ENCODE measurements around the gene CPSF4L. TPM values are rescaled to one million over a fixed set of nuclear protein-coding genes. Genes with fewer than 3 reads are reported as not detected.

Gene CPSF4L
- total RNA-seq, 1 donor from 2014 or later = not detected

DNA sequence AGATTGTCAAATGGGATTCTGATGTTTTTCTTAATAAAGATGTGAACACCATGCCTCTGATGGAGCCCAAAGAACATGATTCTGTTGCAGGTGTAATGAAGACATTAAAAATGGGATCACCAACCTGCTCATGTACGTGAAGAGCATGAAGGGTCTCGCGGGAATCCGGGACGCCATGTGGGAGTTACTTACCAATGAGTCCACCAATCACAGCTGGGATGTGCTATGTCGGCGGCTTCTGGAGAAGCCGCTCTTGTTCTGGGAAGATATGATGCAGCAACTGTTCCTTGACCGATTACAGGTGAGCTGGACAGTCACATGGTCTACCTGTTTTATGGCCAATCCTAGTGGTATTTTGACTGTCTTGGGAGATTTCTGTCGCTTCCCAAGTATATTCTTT lies 61.2 kb downstream of the CPSF4L start:
- Mint-ChIP-seq H3K27me3 (ENCODE audit: unreplicated experiment) (peaks cover 3% of the 10 kb centered on the region), H3K9me3 (ENCODE audit: unreplicated experiment) (no peaks in the 10 kb centered on the region), H3K4me1 (ENCODE audit: unreplicated experiment) (peaks cover 7% of the 10 kb centered on the region), H3K27ac (ENCODE audit: unreplicated experiment) (no peak overlapping the region), H3K4me3 (ENCODE audit: unreplicated experiment) (no peak overlapping the region), H3K36me3 (ENCODE audit: low read depth, unreplicated experiment) (peaks cover 40% of the 10 kb centered on the region)
- TF ChIP-seq, protein P1, sequence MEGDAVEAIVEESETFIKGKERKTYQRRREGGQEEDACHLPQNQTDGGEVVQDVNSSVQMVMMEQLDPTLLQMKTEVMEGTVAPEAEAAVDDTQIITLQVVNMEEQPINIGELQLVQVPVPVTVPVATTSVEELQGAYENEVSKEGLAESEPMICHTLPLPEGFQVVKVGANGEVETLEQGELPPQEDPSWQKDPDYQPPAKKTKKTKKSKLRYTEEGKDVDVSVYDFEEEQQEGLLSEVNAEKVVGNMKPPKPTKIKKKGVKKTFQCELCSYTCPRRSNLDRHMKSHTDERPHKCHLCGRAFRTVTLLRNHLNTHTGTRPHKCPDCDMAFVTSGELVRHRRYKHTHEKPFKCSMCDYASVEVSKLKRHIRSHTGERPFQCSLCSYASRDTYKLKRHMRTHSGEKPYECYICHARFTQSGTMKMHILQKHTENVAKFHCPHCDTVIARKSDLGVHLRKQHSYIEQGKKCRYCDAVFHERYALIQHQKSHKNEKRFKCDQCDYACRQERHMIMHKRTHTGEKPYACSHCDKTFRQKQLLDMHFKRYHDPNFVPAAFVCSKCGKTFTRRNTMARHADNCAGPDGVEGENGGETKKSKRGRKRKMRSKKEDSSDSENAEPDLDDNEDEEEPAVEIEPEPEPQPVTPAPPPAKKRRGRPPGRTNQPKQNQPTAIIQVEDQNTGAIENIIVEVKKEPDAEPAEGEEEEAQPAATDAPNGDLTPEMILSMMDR (IDR thresholded peaks at IDR 0.05; ENCODE audit: unreplicated experiment) = no peak
- DNase-seq (ENCODE audit: low spot score) = no peak

DNA sequence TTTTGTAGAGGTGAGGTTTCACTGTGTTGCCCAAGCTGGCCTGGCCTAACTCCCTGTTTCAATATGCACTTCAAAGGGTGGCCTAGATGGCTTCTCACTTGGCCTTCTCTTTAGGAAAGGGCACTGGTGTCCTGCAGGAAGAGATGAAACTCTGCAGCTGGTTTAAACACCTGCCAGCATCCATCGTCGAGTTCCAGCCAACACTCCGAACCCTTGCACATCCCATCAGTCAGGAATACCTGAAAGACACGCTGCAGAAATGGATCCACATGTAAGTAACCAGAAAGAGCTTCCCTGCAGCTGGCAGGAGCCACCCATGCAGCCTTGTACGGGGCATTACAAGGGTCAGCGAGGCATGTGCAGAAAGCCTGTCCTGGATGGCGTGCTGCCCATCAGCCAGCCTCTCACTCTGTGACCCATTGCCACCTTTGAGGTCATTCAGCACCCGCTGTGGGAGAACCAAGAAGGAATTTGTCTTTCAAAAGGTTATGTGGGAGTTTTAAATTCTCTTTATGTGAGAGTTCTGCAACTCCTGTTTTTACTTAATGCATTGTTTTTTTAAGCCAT lies 61.8 kb downstream of the CPSF4L start:
- H3K27me3 Mint-ChIP-seq (ENCODE audit: unreplicated experiment) = peaks cover 3% of the 10 kb centered on the region
- peaks cover 7% of the 10 kb centered on the region for H3K4me1 Mint-ChIP-seq (ENCODE audit: unreplicated experiment)
- no peak for DNase-seq (ENCODE audit: low spot score)
- no peak overlapping the region for H3K27ac Mint-ChIP-seq (ENCODE audit: unreplicated experiment)
- no peaks in the 10 kb centered on the region for H3K9me3 Mint-ChIP-seq (ENCODE audit: unreplicated experiment)
- H3K4me3 Mint-ChIP-seq (ENCODE audit: unreplicated experiment) = peak overlapping the region; percentile 42
- TF ChIP-seq, protein P1 (IDR thresholded peaks at IDR 0.05; ENCODE audit: unreplicated experiment) = no peak
- peaks cover 40% of the 10 kb centered on the region for H3K36me3 Mint-ChIP-seq (ENCODE audit: low read depth, unreplicated experiment)

DNA sequence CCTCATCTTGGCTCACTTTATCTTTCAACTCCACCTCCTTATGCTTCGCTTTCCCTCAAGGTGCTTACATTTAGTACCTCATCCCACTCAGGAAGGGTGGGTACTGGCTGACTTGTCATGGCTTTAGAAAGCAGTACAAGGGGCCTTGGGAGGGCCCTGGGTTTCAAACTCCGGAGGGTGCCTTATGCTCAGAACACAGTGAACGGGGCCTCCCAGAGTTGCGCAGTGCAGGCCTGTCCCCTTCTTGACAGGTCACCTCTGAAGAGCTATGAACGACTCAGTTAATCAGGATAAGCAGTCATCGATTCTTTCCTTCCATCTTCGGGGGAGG lies 62.8 kb downstream of the CPSF4L start:
- Mint-ChIP-seq H3K9me3 (ENCODE audit: unreplicated experiment) (no peaks in the 10 kb centered on the region), H3K4me3 (ENCODE audit: unreplicated experiment) (no peak overlapping the region), H3K4me1 (ENCODE audit: unreplicated experiment) (peaks cover 10% of the 10 kb centered on the region), H3K27me3 (ENCODE audit: unreplicated experiment) (peaks cover 4% of the 10 kb centered on the region), H3K36me3 (ENCODE audit: low read depth, unreplicated experiment) (peaks cover 40% of the 10 kb centered on the region), H3K27ac (ENCODE audit: unreplicated experiment) (no peak overlapping the region)
- no peak for DNase-seq (ENCODE audit: low spot score)
- TF ChIP-seq, protein P1 (IDR thresholded peaks at IDR 0.05; ENCODE audit: unreplicated experiment) = no peak

Other genes with a start within 250 kb of the CPSF4L start
- gene SLC39A11, start 169.2 kb downstream of the CPSF4L start, total RNA-seq (ENCODE audit: unreplicated experiment) = 13.2 TPM
- gene SSTR2, start 96.9 kb downstream of the CPSF4L start, total RNA-seq (ENCODE audit: unreplicated experiment) = 0.26 TPM
- gene COG1, start 68.8 kb downstream of the CPSF4L start, total RNA-seq (ENCODE audit: unreplicated experiment) = 27.8 TPM
- gene CDC42EP4, start 50.1 kb upstream of the CPSF4L start, total RNA-seq (ENCODE audit: unreplicated experiment) = 22.9 TPM

All from endothelial cell (in vitro differentiated cells).